GM12878 (cell line): ENCODE measurements around the gene DUSP10. TPM values are rescaled to one million over a fixed set of nuclear protein-coding genes. Genes with fewer than 3 reads are reported as not detected.

Experiments
- BMI1 ChIP-seq: fragments of 450-650 bp; IDR thresholded peaks from 2 replicates; pipeline ENCODE4 v1.6.1; 2016; ENCODE audit warnings: mild to moderate bottlenecking, moderate library complexity, borderline replicate concordance
- CEBPZ ChIP-seq: fragments of 150-350 bp; IDR thresholded peaks from 2 replicates; pipeline ENCODE4 v1.6.1; 2016; ENCODE audit warnings: low read depth, low read length
- CHD1 ChIP-seq: IDR thresholded peaks from 2 replicates; pipeline ENCODE4 v1.6.1; 2012; ENCODE audit warnings: low read depth, low read length, improper control_type of control experiment
- DPF2 ChIP-seq: fragments of 450-650 bp; IDR thresholded peaks from 2 replicates; pipeline ENCODE4 v1.6.1; 2017; ENCODE audit warnings: mild to moderate bottlenecking
- EED ChIP-seq: sonication (generic); IDR thresholded peaks from 2 replicates; pipeline ENCODE4 v1.6.1; 2016; ENCODE audit warnings: antibody characterized with exemption, low read depth
- KAT2A ChIP-seq: conservative IDR thresholded peaks from 2 replicates; pipeline ENCODE4 v1.6.1; 2011; ENCODE audit warnings: low read depth, low read length; ENCODE audit not compliant: control insufficient read depth
- NFYA ChIP-seq: IDR thresholded peaks from 2 replicates; pipeline ENCODE4 v1.6.1; 2011; ENCODE audit warnings: low read depth, mild to moderate bottlenecking, low read length, improper control_type of control experiment, borderline replicate concordance
- NFYB ChIP-seq: IDR thresholded peaks from 2 replicates; pipeline ENCODE4 v1.6.1; 2011; ENCODE audit warnings: low read depth, mild to moderate bottlenecking, low read length, improper control_type of control experiment, moderate library complexity; ENCODE audit not compliant: insufficient read depth
- REST ChIP-seq: IDR thresholded peaks from 2 replicates; pipeline ENCODE4 v1.6.1; 2012; ENCODE audit warnings: mild to moderate bottlenecking, low read depth, low read length
- RFX5 ChIP-seq: IDR thresholded peaks from 2 replicates; pipeline ENCODE4 v1.6.1; 2011; ENCODE audit warnings: low read depth, low read length, improper control_type of control experiment
- SMAD5 ChIP-seq: IDR thresholded peaks from 2 replicates; pipeline ENCODE4 v1.6.1; 2016; ENCODE audit warnings: antibody characterized with exemption, low read depth
- STAT3 ChIP-seq: IDR thresholded peaks from 2 replicates; pipeline ENCODE4 v1.6.1; 2011; ENCODE audit warnings: low read depth, low read length, improper control_type of control experiment
- ZSCAN29 ChIP-seq: fragments of 450-650 bp; IDR thresholded peaks from 2 replicates; pipeline ENCODE4 v1.6.1; 2017; ENCODE audit warnings: mild to moderate bottlenecking, moderate library complexity
- polyA plus RNA-seq, 11 experiments: library from polyadenylated mRNA; depleted of rRNA in 4 of 11; unstranded in 6 of 11; stranded (reverse) in 5 of 11; fragments of >200 nt; fragmentation: Nextera tagmentation in 4 of 11; fragmentation: Illumina TruSeq in 1 of 11; extraction: Ambion mirVana in 4 of 11; extraction: Trizol in 1 of 11; gene quantifications; 1 replicate in 1 of 11; 2 replicates in 10 of 11; pipeline versions ENCODE4 v1.2.1 to v1.2.3, GENCODE V29; 2011 to 2016; ENCODE audit warnings: inconsistent platforms in 2 of 11, missing spikeins in 2 of 11, low read depth in 1 of 11
- total RNA-seq, 4 experiments: library from RNA; depleted of rRNA in 3 of 4; stranded (reverse); fragments of >200 nt in 3 of 4; fragmentation: Illumina TruSeq in 1 of 4; extraction: Trizol in 1 of 4; gene quantifications; 2 replicates each; pipeline versions ENCODE4 v1.2.1 to v1.2.3, GENCODE V29; 2013 to 2021
- TF ChIP-seq, protein P1 (sequence below): fragments of 450-650 bp; IDR thresholded peaks from 2 replicates; pipeline ENCODE4 v1.6.1; 2017; ENCODE audit warnings: mild to moderate bottlenecking, moderate library complexity

Gene DUSP10
- total and polyA plus RNA-seq, 10 of the 15 experiments (the other 5 are each of a cell fraction or from before 2014, with no cell fraction given): 20.3 to 38.4 (median 27.8) TPM

DNA sequence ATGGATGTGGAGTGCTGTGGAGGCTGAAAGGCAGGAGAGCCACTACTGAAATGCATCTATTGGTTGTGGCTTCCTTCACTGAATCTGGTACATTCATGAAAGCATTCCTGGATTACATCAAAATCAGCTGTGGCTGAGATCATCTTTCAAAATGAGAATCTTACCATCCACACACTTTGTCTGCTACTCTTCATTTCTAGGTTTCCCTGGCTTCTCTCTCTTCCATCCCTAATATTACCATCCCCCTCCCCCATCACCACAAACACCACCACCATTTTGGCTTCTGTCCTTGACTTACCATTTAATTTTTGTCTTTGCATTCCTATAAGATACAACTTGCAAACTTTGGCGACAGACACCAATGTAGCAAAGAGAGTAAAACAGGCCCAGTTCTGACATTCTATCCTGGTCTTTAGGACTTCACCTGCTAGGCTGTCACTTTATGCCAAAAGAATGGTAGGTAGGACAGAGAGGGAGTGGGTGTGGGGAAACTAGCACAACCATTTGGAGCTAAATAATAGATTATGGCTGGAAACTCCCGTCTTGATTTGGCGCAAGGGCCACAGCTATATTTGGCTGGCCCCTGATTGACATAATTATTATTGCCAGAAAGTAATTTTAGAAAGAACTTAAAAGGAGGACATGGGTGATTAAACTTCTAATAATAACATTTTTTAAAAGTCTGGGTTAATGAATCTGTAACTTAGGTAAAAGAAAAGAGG is 15.1 kb upstream of the DUSP10 start (continued):
- TF ChIP-seq, protein P1, sequence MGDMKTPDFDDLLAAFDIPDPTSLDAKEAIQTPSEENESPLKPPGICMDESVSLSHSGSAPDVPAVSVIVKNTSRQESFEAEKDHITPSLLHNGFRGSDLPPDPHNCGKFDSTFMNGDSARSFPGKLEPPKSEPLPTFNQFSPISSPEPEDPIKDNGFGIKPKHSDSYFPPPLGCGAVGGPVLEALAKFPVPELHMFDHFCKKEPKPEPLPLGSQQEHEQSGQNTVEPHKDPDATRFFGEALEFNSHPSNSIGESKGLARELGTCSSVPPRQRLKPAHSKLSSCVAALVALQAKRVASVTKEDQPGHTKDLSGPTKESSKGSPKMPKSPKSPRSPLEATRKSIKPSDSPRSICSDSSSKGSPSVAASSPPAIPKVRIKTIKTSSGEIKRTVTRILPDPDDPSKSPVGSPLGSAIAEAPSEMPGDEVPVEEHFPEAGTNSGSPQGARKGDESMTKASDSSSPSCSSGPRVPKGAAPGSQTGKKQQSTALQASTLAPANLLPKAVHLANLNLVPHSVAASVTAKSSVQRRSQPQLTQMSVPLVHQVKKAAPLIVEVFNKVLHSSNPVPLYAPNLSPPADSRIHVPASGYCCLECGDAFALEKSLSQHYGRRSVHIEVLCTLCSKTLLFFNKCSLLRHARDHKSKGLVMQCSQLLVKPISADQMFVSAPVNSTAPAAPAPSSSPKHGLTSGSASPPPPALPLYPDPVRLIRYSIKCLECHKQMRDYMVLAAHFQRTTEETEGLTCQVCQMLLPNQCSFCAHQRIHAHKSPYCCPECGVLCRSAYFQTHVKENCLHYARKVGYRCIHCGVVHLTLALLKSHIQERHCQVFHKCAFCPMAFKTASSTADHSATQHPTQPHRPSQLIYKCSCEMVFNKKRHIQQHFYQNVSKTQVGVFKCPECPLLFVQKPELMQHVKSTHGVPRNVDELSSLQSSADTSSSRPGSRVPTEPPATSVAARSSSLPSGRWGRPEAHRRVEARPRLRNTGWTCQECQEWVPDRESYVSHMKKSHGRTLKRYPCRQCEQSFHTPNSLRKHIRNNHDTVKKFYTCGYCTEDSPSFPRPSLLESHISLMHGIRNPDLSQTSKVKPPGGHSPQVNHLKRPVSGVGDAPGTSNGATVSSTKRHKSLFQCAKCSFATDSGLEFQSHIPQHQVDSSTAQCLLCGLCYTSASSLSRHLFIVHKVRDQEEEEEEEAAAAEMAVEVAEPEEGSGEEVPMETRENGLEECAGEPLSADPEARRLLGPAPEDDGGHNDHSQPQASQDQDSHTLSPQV: no peak
- no peak for TF ChIP-seq CHD1
- no peak for TF ChIP-seq RFX5
- TF ChIP-seq NFYA: no peak
- no peak for TF ChIP-seq ZSCAN29
- no peak for TF ChIP-seq REST
- TF ChIP-seq STAT3: no peak
- no peak for TF ChIP-seq SMAD5
- 0 out of 2 replicates have a peak, but pooled peaks have one; percentile 10 for TF ChIP-seq NFYB
- TF ChIP-seq DPF2: peak; percentile 68; the same call in 1 of the 2 replicates
- peak; percentile 93 for TF ChIP-seq EED
- TF ChIP-seq BMI1: peak; percentile 67; the same call in 1 of the 2 replicates
- no peak for TF ChIP-seq KAT2A
- no peak for TF ChIP-seq CEBPZ
